Measurements from ENCODE around the gene TBC1D21. TPM values are rescaled to one million over a fixed set of nuclear protein-coding genes. Genes with fewer than 3 reads are reported as not detected.

The TBC1D21 gene
- polyA plus RNA-seq (2011; rRNA removed) (not detected in 2 replicates), polyA minus RNA-seq (2011; rRNA and poly(A)+ RNA removed) (not detected in 2 replicates)

GRCh38 chr15:73873456-73873855, at the start of gene TBC1D21:
TBC1D21 (plus strand) TSS chr15:73873564; CDS start chr15:73873710, 146 bp downstream.
- Histone ChIP-seq H3K27me3 (ENCODE audit: control insufficient read depth, insufficient read depth, low read length) (peaks cover 34% of the 10 kb centered on the region), H3K4me3 (ENCODE audit: low read depth, low read length) (no peak within 1 kb of the TSS), H3K27ac (ENCODE audit: low read depth, low read length) (no peak within 1 kb of the TSS), H3K9me3 (ENCODE audit: control insufficient read depth, insufficient read depth, low read length) (no peaks in the 10 kb centered on the region)
- TF ChIP-seq CTCF (IDR thresholded peaks at IDR 0.05; ENCODE audit: low read depth, low read length) = no peak
- ChIA-PET CTCF (interaction anchor here (0.9 to 5.5 kb wide), 31 partner anchors 9 to 343 kb away, joined by 3 to 128 read pairs (median 6); no protein-coding TSS in a partner anchor), POLR2A (no interaction called here)
- no peak for DNase-seq (ENCODE audit: low read depth, low spot score)

GRCh38 chr15:73826711-73827251, 46.6 kb upstream of the TBC1D21 start:
- H3K9me3 ChIP-seq (ENCODE audit: control insufficient read depth, insufficient read depth, low read length) = no peaks in the 10 kb centered on the region
- H3K4me3 ChIP-seq (ENCODE audit: low read depth, low read length) = no peak overlapping the region
- no peak for DNase-seq (ENCODE audit: low read depth, low spot score)
- H3K27ac ChIP-seq (ENCODE audit: low read depth, low read length) = no peak overlapping the region
- CTCF ChIA-PET = no interaction called here
- TF ChIP-seq CTCF (IDR thresholded peaks at IDR 0.05; ENCODE audit: low read depth, low read length) = no peak
- peaks cover 6% of the 10 kb centered on the region for H3K27me3 ChIP-seq (ENCODE audit: control insufficient read depth, insufficient read depth, low read length)
- POLR2A ChIA-PET = no interaction called here

- no peak overlapping the region for H3K4me3 ChIP-seq (ENCODE audit: low read depth, low read length)
- no peak overlapping the region for H3K27ac ChIP-seq (ENCODE audit: low read depth, low read length)
- H3K9me3 ChIP-seq (ENCODE audit: control insufficient read depth, insufficient read depth, low read length) = no peaks in the 10 kb centered on the region
- CTCF ChIA-PET = no interaction called here
- no peak for TF ChIP-seq CTCF (IDR thresholded peaks at IDR 0.05; ENCODE audit: low read depth, low read length)
- H3K27me3 ChIP-seq (ENCODE audit: control insufficient read depth, insufficient read depth, low read length) = peaks cover 6% of the 10 kb centered on the region
- no peak for DNase-seq (ENCODE audit: low read depth, low spot score)
- POLR2A ChIA-PET = no interaction called here
Measured at GRCh38 chr15:73829523-73829922, 43.8 kb upstream of the TBC1D21 start.

GRCh38 chr15:73832657-73833056, 40.7 kb upstream of the TBC1D21 start:
- H3K27ac ChIP-seq (ENCODE audit: low read depth, low read length) = no peak overlapping the region
- no peaks in the 10 kb centered on the region for H3K9me3 ChIP-seq (ENCODE audit: control insufficient read depth, insufficient read depth, low read length)
- H3K4me3 ChIP-seq (ENCODE audit: low read depth, low read length) = no peak overlapping the region
- ChIA-PET CTCF (no interaction called here), POLR2A (no interaction called here)
- no peak for TF ChIP-seq CTCF (IDR thresholded peaks at IDR 0.05; ENCODE audit: low read depth, low read length)
- no peak for DNase-seq (ENCODE audit: low read depth, low spot score)
- H3K27me3 ChIP-seq (ENCODE audit: control insufficient read depth, insufficient read depth, low read length) = peaks cover 10% of the 10 kb centered on the region

GRCh38 chr15:73836845-73837244, 36.5 kb upstream of the TBC1D21 start:
- DNase-seq (ENCODE audit: low read depth, low spot score) = no peak
- no peak for TF ChIP-seq CTCF (IDR thresholded peaks at IDR 0.05; ENCODE audit: low read depth, low read length)
- no peak overlapping the region for H3K4me3 ChIP-seq (ENCODE audit: low read depth, low read length)
- H3K27me3 ChIP-seq (ENCODE audit: control insufficient read depth, insufficient read depth, low read length) = peaks cover 40% of the 10 kb centered on the region
- ChIA-PET CTCF (interaction anchor here (0.8 kb wide), 1 partner anchor 37 kb away, joined by 3 read pairs; the partner anchor contains the start of gene TBC1D21), POLR2A (no interaction called here)
- no peaks in the 10 kb centered on the region; the same call in 1 of the 2 replicates for H3K9me3 ChIP-seq (ENCODE audit: control insufficient read depth, insufficient read depth, low read length)
- H3K27ac ChIP-seq (ENCODE audit: low read depth, low read length) = no peak overlapping the region

Data from AG04450 (cell line).